NCI-H2171 treated with DMSO at 0.1 percent for 48 hours (cell line): ENCODE measurements around the gene MET.
"Not testable (repeated sequence)": the region's sequence is repeated elsewhere in the genome, so short reads cannot be mapped to it uniquely, and the experiment has no call there.

Experiments used
- DNase-seq: peaks from one replicate; lab custom pipeline; 2025; lab: John Stamatoyannopoulos, UW

The MET gene

GRCh38 chr7:116671681-116672595 is at the start of gene MET:
Gene MET, plus strand, starts transcription at chr7:116672196. Its CDS starts 26,889 bp downstream, at chr7:116699085.
- peak; percentile 65 for DNase-seq

- DNase-seq, result no peak
Observed at GRCh38 chr7:116626886-116627285, 45.1 kb upstream of the MET start.

GRCh38 chr7:116629051-116629463 is 42.9 kb upstream of the MET start:
- DNase-seq, result no peak

- no peak for DNase-seq
Observed at GRCh38 chr7:116630357-116630756, 41.6 kb upstream of the MET start.

GRCh38 chr7:116630932-116631671 is 40.9 kb upstream of the MET start:
- DNase-seq, result peak; percentile 3

GRCh38 chr7:116631676-116632075 is 40.3 kb upstream of the MET start:
- DNase-seq, result no peak

GRCh38 chr7:116632384-116632783 is 39.6 kb upstream of the MET start:
- no peak for DNase-seq

GRCh38 chr7:116633131-116633988 is 38.6 kb upstream of the MET start:
- no peak for DNase-seq

- DNase-seq, result no peak
Observed at GRCh38 chr7:116636997-116637396, 35.0 kb upstream of the MET start.

- DNase-seq, result not testable (repeated sequence)
Observed at GRCh38 chr7:116638592-116638991, 33.4 kb upstream of the MET start.

GRCh38 chr7:116641551-116642153 is 30.3 kb upstream of the MET start:
- no peak for DNase-seq

- DNase-seq, result peak; percentile 15
Observed at GRCh38 chr7:116643148-116643547, 28.8 kb upstream of the MET start.

- no peak for DNase-seq
Observed at GRCh38 chr7:116644628-116645027, 27.4 kb upstream of the MET start.

GRCh38 chr7:116647290-116647689 is 24.7 kb upstream of the MET start:
- no peak for DNase-seq

- no peak for DNase-seq
Observed at GRCh38 chr7:116647861-116648260, 24.1 kb upstream of the MET start.

GRCh38 chr7:116650436-116650835 is 21.6 kb upstream of the MET start:
- no peak for DNase-seq

GRCh38 chr7:116652793-116653192 is 19.2 kb upstream of the MET start:
- peak; percentile 72 for DNase-seq

- DNase-seq, result no peak
Observed at GRCh38 chr7:116653204-116653603, 18.8 kb upstream of the MET start.

GRCh38 chr7:116653646-116654045 is 18.4 kb upstream of the MET start:
- DNase-seq, result no peak

GRCh38 chr7:116659248-116659647 is 12.7 kb upstream of the MET start:
- DNase-seq, result not testable (repeated sequence)

- no peak for DNase-seq
Observed at GRCh38 chr7:116661865-116662264, 10.1 kb upstream of the MET start.

GRCh38 chr7:116663744-116664143 is 8.3 kb upstream of the MET start:
- no peak for DNase-seq
